Measurements from ENCODE around the gene MALRD1.

MALRD1 gene

DNA sequence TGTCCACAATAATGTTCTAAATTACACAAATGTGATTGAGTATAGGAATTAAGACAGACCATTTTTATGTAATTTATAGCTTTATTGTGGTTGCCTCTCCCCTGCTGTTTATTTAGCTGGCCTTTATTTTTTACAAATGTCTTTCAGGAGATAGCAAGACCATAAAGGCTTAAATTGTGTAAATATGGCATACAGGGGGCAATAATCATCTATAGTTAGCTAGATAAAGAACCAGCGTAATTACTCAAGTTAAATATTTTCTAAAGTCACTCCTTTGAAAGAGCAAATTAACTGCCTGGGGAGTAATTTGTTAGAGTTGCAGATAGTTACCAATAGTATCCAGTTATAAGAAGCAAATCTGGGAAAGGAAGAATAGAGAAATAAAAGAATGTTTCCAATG lies at the start of gene MALRD1:
Gene MALRD1 (plus strand): TSS at position 313 of the 400 bp plus-strand sequence. CDS start 138 bp downstream, outside the sequence.
- DNase-seq = no peak

DNA sequence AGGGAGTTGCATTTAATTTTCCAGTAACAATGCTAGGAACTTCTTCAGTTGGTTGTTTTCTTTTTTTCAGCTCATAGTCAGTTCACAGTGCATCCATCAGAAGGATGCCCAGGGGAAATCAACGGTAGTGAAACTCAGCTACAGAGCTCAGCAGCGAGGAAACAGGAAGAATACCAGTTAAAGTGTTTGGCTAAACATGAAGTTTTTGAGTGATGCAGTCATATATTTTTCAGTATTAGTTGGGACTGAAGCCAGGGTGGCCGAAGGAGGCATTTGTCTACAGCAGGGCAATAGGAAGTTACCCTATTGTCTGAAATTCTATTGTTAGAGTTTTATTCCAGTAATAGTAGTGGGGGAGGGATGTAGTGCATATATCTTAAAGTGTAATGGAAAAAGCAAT lies 45.3 kb upstream of the MALRD1 start:
- no peak for DNase-seq

DNA sequence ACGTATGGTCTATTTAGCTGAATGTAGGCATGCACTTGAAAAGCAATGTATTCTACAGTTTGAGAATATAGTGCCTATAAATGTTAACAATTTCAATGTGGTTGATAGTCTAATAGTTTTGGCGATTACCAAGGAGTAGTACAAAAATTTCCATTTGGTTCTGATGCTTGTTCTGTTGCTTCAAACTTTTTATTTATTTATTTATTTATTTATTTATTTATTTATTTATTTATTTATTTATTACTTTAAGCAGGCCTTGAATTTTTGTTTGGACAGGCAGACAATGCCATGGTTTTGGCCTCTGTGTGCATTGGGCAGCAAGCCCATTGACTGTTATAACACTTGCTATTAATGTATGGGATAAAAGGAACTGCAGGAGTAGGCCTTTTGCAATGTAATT lies 36.5 kb upstream of the MALRD1 start:
- DNase-seq = no peak

DNA sequence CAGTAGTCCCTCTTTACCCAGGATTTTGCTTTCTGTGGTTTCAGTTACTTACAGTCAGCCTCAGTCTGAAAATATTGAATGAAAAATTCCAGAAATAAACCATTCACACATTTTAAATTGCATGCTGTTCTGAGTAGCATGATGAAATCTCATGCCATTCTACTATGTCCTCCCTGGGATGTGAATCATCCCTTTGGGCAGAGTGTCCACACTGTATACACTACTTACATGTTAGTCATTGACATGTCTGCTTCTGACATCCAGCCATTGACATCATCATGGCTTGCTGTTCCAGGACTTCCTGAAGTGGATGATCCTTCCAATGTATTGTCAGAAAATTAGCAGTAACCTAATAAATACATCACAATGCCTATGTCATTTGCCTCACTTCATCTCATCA lies 34.6 kb upstream of the MALRD1 start:
- no peak for DNase-seq

DNA sequence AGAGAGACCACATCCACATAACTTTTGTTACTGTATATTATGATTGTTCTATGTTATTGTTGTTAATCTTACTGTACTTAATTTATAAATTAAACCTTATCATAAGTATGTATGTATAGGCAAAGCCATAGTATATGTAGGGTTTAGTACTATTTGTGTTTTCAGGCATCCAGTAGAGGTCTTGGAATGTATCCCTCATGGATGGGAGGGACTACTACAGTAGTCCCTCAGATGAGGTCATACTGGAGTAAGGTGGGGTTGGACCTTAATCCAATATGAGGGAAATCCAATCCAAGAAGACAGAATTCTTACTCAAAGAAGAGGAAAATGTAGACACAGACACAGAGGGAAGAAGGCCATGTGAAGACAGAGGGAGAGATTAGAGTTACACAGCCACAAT lies 34.1 kb upstream of the MALRD1 start:
- DNase-seq = no peak

DNA sequence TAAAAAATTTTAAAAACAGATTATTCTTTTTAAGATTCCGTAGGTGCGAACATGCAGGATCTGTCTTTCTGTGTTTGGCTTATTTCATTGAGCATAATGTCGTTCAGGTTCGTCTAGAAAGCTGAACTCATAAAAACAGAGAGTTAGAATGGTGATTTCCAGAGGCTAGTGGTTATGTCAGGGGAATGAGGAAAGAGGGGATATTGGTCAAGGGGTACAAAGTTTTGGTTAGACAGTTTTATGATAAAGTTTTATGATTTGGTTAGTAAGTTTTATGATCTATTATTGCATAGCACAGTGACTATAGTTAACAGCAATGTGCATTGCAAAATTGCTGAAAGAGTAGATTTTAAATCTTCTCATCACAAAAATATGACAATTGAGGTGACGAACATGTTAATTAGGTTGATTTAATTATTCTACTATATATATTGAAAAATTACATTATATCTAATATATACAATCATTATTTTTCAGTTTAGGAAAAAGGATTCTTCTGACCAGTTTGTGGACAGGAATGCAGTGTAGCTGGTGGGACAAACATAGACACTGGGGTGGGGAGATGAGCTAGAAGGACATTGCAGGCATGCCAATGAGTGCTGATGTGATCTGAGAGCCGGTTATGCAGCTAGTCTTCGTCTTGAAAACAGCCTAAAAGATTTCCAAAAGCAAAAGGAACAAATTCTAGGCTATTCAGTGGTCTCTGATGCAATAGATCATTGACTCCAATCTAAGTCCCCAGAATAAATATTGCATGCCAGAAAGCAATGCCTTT lies 31.3 kb upstream of the MALRD1 start:
- DNase-seq = no peak

DNA sequence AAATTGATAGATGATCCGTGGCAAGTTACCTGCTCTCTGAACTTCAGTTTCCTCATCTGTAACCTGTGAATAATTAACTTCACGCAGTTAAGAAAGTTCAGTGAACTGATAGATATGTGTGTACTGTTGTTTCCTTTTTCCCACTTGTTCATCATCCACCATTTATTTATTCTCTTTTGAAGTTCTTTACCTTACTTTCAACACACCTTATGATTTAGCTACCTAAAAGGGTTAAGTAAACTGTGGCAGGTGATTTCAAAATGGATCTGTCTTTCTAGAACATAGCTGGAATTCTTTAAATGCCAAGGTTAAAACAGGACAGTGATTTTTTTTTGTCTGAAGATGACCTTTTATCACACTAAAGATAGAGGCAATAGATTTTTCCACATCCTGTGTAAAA lies 27.4 kb upstream of the MALRD1 start:
- DNase-seq = no peak

DNA sequence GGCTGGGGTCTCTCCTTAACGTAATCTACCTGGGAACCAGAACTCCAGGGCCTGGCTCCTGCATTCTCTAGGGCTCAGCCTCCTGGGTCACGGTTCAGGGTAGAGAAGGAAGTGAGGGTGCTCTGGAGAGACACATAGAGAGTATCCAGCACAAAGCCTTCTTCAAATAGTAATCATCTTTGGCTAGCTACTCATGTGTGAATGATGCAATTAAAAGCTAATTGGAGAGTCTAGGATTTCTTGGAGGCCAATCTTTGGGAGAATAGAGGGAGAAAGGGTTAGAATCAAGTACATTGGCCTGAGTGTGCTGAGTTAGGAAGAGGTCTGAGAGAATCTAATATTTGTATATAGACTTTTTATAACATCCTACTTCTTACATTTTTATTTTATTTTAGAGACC lies 24.0 kb upstream of the MALRD1 start:
- no peak for DNase-seq

DNA sequence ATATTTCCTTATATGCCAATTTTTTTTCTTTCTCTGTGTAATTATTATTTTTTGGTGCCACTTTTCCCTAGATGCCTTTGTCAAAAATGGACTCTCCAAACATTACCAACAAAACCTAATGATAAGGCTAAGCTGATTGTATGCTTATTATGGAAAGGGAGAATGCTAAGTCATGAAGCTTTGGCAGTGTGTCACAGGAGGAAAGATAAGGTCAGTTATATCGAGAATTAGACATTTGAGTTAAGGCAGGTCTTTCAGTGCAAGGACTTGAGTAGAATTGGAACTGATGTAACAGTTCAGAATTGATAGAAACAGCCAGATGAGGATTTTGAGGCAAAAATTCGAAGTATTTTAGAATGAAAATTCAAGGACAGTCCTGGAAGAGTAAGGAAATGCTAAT lies 16.8 kb upstream of the MALRD1 start:
- no peak for DNase-seq

DNA sequence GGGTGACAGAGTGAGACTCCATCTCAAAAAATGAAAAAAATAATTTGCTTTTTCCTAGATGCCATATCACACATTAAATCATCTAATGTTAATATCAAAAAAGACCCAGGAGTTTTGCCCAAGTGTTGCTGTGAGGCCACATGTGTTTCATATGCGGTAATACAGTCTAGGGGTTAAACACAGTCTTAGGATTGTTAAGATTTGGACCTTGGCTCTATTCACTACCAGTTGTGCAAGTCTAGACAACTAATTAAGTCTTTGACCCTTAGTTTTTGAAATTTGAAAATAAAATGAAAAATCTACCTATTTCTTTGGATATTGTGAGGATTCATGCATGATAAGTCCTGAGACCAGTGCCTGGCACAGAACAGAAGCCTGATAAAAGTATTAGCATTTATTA lies 14.9 kb upstream of the MALRD1 start:
- DNase-seq = no peak

DNA sequence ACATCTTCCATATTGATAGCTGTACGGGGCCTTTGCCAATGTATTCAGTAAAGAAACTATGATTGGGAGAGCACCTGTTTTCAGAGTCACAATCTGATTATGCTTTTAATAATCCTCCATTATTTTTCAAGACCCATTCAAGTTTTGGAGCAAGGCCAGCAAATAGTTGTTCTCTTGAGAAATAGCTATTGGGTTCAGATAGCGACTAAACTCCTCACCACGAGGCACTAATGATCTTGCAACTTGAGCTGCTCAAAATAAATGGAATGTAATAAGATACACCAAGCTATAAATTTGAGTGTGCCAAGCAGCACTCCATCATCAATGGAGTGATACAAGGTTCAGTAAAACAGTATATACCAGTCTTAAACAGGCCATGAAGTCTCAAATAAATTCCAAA lies 7.4 kb upstream of the MALRD1 start:
- no peak for DNase-seq

DNA sequence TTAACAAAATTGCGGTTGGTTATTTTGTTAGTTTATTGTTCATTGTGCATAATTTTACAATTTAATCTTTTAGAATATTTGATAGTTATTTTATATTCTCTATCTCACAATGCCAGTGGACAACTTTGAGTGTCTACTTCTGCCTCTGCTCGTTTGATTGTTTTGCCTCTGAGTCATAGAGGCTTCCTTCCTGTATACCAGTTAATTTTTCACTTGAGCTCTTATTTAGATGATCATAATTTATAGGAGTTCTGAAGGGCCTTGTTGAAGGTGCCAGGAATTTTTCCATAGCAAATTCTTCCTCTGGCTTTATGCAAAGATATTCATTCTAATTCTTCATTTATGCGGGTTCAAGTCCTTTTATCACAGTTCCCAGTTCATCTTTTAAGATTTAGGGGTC lies 5.2 kb upstream of the MALRD1 start:
- no peak for DNase-seq

DNA sequence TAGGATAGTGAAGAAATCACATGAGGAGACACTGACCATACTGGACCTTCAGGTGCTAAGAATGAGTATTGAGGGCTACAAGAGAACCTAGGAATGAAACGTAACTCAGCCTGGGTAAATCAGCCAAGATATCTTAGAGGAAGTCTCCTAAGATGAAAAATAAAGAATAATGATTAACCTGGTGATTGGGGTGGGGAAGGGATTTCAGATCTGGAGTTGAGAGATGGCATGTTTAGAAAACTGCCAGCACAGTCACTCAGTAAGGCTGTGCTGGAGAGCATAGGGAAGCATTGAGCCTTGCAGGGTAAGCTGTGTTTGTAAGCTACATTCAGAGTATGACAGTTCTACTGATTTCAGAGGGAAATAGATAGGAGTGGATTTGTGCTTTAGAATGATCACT lies 1.9 kb upstream of the MALRD1 start:
- DNase-seq = no peak

DNA sequence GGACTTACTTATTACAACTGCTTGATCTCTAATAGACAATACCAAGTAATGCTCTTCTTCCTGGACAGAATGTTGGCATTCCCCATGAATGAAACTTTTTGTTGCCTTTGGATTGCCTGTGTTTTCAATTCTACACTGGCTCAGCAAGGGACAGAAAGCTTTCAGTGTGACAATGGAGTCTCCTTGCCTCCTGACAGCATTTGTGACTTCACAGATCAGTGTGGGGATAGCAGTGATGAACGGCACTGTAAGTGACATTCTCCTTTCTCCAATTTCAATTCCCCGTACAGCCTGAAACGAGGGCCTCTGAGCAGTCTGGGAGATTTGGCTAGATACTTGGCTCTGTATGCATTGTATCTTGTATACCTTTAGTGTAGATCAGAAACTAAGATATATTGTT lies 290 bp downstream of the MALRD1 start:
- no peak for DNase-seq

DNA sequence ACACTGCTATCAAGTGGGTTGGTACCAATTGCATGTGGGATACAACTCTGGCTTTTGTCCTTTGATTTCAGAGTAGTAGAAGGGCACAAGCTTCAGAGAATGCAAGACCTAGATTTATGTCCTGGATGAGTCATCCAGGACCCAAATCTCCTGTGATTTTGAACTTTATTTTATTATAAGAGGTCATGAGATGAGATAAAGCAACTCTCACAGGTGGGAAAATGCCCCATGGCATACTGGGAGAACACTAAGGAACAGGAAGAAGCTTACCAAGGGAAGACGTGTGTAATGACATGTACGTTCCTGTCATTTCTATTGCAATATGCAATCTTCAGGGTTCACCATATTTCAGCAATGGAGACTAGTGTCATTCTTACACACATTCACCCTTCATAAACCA lies 966 bp downstream of the MALRD1 start:
- DNase-seq = no peak

DNA sequence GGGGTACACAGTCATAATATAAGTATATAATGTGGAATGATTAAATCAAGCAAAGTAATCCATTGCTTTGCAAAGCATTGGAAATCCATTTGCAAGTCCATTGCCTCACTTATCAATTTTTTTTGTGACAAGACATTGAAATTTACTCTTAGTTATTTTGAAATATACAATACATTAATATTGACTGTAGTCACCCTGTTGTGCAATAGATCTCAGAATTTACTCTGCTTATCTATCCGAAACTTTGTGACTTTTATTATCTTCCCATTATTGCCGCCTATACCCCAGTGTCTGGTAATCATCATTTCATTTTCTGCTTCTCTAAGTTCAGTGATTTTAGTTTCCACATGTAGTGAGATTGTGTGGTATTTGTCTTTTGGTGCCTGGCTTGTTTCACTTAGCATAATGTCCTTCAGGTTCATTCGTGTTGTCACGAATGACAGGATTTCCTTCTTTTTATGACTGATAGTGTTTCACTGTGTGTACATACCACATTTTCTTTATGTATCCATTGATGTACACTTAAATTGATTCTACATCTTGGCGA lies 5.8 kb downstream of the MALRD1 start:
- DNase-seq = no peak

DNA sequence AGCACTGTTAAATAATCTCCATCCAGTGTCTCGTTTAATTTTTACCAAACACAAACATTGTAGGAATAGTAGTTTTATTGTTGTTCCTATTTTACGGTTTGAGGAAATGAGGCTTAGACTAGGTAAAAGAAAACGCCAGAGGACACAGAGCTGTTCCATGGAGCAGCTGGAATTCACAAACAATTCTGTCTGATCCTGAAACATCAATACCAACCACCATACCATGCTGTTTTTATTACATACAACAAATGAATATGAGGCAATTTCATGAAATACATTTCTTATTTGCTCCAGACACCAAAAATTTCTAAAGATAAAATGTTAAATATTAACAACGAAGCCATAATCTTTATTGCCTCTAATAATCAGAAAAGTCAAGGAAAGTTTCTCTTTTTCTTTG lies 9.4 kb downstream of the MALRD1 start:
- no peak for DNase-seq

DNA sequence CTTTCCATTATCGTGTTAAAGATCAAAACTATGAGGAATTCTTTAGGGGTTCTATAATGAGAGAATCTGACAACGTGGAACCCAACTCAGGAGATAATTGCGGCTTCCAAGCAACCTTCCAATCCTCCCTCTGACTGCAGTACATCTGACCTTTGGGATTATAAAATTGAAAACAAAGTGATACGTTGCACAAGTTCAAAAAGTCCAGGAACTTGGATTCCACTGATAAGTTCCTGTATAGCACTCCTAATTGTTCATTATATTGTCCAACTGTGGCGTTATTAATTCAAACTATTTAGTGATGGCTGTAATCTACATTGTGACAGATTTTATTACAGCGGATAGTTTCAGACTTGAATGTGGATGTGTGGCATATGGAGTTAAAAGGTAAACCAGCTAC lies 15.4 kb downstream of the MALRD1 start:
- DNase-seq = no peak

DNA sequence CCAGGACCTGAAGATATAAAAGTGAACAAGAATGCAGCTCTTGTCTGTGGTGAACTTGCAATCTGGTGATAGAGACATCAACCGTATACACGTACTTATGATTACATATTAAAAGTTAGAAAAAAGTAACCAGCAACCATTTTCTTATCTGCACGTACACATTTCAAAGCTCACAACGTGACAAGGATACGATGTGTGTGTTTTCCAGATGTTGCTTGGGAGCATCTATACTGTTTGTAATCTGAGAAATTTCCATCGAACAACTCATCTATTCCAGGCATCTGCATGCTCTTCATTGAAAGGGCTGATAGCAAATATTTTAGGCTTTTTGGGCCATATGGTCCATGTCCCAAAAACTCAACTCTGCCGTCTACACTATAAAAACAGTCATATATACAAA lies 23.3 kb downstream of the MALRD1 start:
- no peak for DNase-seq

DNA sequence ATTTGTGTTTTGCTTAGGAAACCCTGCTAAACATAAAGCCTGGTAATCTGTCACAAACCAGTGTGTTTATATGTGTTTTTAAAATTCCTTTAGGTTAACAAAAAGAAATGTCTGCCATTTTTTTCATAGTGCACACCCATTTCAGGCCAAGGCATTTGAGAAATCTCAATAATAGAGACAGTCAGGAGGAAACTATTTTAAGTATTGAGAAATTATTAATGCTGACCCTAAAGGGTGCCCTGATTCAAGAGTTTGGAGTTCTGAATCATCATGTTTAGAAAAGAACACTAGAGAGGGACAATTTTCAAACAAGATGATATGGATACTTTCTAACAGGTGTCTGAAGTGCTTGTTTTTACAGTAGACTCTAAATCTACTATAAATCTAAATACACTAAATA lies 28.7 kb downstream of the MALRD1 start:
- no peak for DNase-seq

DNA sequence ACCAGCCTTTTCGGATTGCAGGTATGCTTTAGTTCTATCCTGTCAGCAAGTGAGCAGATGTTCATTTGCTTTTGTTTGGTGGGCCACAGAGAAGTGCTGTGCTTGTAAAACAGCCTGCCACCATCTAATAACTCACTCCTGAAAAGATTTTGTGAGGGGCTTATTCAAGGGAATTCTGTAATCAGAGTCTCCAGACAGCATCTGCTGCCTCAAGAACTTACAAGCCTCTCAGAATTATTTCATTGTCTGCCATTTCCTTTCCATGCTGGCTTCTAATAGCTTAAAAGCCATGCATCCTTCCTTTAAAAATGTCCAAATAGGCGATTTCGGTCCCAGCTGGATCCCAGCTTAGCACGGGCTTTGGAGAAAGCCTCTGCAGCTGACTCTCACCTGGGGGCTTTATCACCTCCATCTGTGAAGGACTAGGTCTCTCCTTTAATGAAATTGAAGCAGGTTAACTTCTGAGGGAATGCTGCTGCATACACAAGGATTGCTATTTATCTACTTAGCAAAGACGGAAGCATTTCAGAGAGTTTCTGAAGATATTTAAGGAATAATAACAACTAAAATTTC lies 48.0 kb downstream of the MALRD1 start:
- DNase-seq = no peak

DNA sequence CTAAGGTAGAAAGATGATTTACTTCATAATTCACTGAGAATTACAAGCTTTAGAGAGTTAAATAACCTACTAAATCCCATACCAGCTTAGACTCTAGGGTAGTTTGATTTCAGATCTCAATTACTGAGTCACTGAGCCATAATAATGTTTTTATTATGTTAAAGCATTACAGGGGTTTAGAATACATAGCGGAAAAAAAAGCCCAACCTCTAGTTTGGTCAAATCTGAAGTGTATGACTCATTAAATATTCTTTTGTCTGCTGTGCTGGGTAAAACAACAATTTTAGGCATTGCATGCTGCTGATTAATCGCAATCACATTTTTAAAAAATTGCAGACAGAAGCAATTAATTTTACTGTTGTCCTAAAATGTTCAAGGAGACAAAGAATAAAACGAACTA lies 48.5 kb downstream of the MALRD1 start:
- no peak for DNase-seq

DNA sequence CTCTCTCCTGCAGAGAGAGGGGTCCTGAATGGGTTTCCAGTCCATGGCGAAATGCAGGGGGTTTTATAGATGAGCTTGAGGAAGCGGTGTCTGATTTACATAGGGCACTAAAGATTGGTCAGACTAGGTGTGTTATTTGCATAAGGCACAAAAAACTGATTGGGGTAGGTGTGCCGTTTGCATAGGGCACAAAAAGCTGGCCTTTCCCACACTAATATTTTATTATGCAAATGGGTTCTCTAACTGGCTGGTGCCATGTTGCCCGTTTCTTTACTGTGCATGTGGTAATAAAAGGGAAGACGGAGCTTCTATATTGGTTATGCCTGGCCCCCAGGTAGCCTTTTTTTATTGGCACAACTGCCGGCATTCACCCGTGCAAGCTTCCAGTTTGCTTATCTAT lies 50.2 kb downstream of the MALRD1 start:
- DNase-seq = no peak

DNA sequence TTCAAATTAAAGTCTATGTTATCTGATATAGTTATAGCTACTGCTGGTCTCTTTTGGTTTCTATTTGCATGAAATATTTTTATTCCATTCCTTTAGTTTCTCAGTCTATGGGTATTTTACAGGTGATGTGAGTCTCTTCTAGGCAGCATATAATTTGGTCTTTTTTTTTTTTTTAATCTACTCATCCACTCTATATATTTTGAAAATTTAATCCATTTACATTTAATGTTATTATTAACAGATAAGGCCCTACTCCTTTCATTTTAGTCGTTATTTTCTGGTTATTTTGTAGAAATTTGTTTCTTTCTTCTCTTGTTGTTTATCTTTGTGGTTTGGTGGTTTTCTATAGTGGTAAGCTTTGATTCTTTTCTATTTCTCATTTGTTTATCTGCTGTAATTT lies 58.8 kb downstream of the MALRD1 start:
- no peak for DNase-seq
